Lower leg skin (tissue), 4 donors: ENCODE measurements around the gene TUBG2. TPM values are rescaled to one million over a fixed set of nuclear protein-coding genes. Genes with fewer than 3 reads are reported as not detected.
A peak's percentile ranks its signal among the peaks of the same experiment; 100 is the strongest.
"Not testable (repeated sequence)": the region's sequence is repeated elsewhere in the genome, so short reads cannot be mapped to it uniquely, and the experiment has no call there.

Experiments
- DNase-seq, 2 donors: peaks; one replicate each; pipeline ENCODE4 v3.0.0-alpha.2; 2019; ENCODE audit warnings: low spot score in 2 of 2
- H3K4me3 ChIP-seq: fragments of 200-600 bp; sonication (generic); 2 replicates; pipeline ENCODE4 v1.5.1; 2017; ENCODE audit warnings: mild to moderate bottlenecking, low read depth; ENCODE audit not compliant: poor library complexity, severe bottlenecking
- CTCF ChIP-seq, 3 donors: fragments of 450-650 bp; IDR thresholded peaks; one replicate each; pipeline ENCODE4 v1.5.1; 2016; ENCODE audit warnings: antibody characterized with exemption in 3 of 3, mild to moderate bottlenecking in 3 of 3, moderate library complexity in 2 of 3
- POLR2A ChIP-seq, 2 donors: fragments of 450-650 bp; IDR thresholded peaks; one replicate each; pipeline ENCODE4 v1.6.1; 2016 to 2017; ENCODE audit warnings: antibody characterized with exemption in 2 of 2, mild to moderate bottlenecking in 1 of 2, moderate library complexity in 1 of 2
- WGBS, 2 donors: methylation state at CpG; one replicate each; pipeline ENCODE4 v1.1.5; 2018; 5-methylcytosine and 5-hydroxymethylcytosine counted together
- intact Hi-C: fragments of 100-400 bp; cut with DNase I; formaldehyde crosslinking; loops from one replicate; pipeline ENCODE4 v1.15.0; 2023; ENCODE audit warnings: low total_unique reads
- total RNA-seq, 4 donors: library from RNA; depleted of rRNA; stranded (reverse); fragments of >200 nt; gene quantifications; one replicate each; pipeline ENCODE4 v1.1.0, GENCODE V29; 2016

Gene TUBG2
- total RNA-seq, 4 donors from 2014 or later: 10.6 to 19.3 (median 13.7) TPM

GRCh38 chr17:42653179-42654124 lies 5.6 kb upstream of the TUBG2 start:
- DNase-seq: peak; percentile 49 to 88
- WGBS, 2 donors: 24 to 26% methylated on average over 42 of the region's 42 CpGs
- intact Hi-C loops: no loop called here
- TF ChIP-seq CTCF (IDR thresholded peaks at IDR 0.05) (no peak), POLR2A (IDR thresholded peaks at IDR 0.05) (no peak)
- H3K4me3 ChIP-seq: no peak overlapping the region

- intact Hi-C loops: no loop called here
- TF ChIP-seq POLR2A (IDR thresholded peaks at IDR 0.05): no peak
- no peak for TF ChIP-seq CTCF (IDR thresholded peaks at IDR 0.05)
- H3K4me3 ChIP-seq: no peak overlapping the region
- WGBS, 2 donors: 76 to 77% methylated on average over 2 of the region's 2 CpGs
- DNase-seq: no peak
Observed at GRCh38 chr17:42655528-42655927, 3.6 kb upstream of the TUBG2 start.

GRCh38 chr17:42657824-42658588 lies 1.1 kb upstream of the TUBG2 start:
- 85 to 91% methylated on average over 9 of the region's 9 CpGs for WGBS, 2 donors
- DNase-seq: no peak
- no peak for TF ChIP-seq POLR2A (IDR thresholded peaks at IDR 0.05)
- H3K4me3 ChIP-seq: no peak overlapping the region
- intact Hi-C loops: no loop called here

GRCh38 chr17:42659932-42660274 lies 819 bp downstream of the TUBG2 start:
- intact Hi-C loops, H3K4me3 ChIP-seq, DNase-seq: not testable (repeated sequence)
- 21 to 37% methylated on average over 5 of the region's 14 CpGs for WGBS, 2 donors

GRCh38 chr17:42660692-42661345 lies 1.7 kb downstream of the TUBG2 start:
- intact Hi-C loops: no loop called here
- WGBS, 2 donors: 34 to 35% methylated on average over 7 of the region's 7 CpGs
- no peak overlapping the region for H3K4me3 ChIP-seq
- TF ChIP-seq POLR2A (IDR thresholded peaks at IDR 0.05) (no peak), CTCF (IDR thresholded peaks at IDR 0.05) (no peak)
- DNase-seq: no peak

GRCh38 chr17:42665581-42666001 lies 6.5 kb downstream of the TUBG2 start:
- no peak overlapping the region for H3K4me3 ChIP-seq
- intact Hi-C loops: no loop called here
- 83 to 86% methylated on average over 14 of the region's 14 CpGs for WGBS, 2 donors
- no peak for DNase-seq
- TF ChIP-seq CTCF (IDR thresholded peaks at IDR 0.05): no peak
- TF ChIP-seq POLR2A (IDR thresholded peaks at IDR 0.05): no peak

GRCh38 chr17:42666126-42666525 lies 7.0 kb downstream of the TUBG2 start:
- intact Hi-C loops, H3K4me3 ChIP-seq, DNase-seq: not testable (repeated sequence)
- WGBS, 2 donors: 92 to 94% methylated on average over 5 to 9 of the region's 16 CpGs
